ENCODE data around the gene CHKA.

Gene CHKA

DNA sequence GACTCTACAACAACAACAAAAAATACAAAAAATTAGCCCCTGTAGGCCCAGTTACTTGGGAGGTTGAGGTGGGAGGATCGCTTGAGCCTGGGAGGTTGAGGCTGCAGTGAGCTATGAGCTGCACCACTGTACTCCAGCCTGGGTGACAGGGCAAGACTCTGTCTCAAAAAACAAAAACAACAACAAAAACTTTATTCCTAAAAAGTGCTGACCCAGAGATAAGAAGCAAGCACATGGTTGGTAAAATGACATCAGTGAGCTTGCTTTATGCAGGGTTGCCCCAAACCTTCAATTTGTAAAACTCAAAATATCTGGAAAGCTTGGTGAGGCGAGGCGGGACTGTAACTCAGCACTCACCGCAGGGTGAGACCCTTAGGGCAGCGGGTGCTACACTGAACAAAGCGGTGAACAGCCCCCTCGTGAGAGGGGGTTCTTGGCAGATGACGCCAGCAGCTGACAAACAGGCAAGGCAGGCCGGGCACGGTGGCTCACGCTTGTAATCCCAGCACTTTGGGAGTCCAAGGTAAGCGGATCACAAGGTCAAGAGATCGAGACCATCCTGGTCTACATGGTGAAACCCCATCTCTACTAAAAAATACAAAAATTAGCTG is 85.8 kb downstream of the CHKA start:
- in situ Hi-C loops (cut with HindIII; ENCODE audit: low pct_unique_long_range_greater_than_20kb, low sequenced_read_pairs): no loop called here
- no peak for DNase-seq (ENCODE audit: low read depth in 1 of 2, low spot score in 1 of 2)
- TF ChIP-seq JUND (IDR thresholded peaks at IDR 0.05; ENCODE audit: low read depth): no peak

DNA sequence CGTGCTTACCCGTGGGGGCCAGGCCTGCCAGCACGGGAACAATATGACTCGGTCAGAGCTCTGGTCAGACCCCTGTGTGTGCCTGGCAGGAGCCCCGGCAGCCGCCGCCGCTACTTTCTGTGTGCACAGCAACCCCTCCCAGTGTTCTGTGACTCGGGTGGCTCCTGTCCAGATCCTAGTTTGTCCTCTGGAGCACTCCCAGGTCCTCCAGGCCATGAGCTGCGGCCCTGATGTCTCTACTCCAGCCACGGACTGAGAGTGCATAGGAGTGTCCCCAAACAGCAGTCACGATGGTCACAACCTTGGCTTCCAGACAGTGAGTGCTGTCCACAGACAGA is 87.5 kb downstream of the CHKA start:
- no peak for TF ChIP-seq JUND (IDR thresholded peaks at IDR 0.05; ENCODE audit: low read depth)
- no peak for DNase-seq (ENCODE audit: low read depth in 1 of 2, low spot score in 1 of 2)
- in situ Hi-C loops (cut with HindIII; ENCODE audit: low pct_unique_long_range_greater_than_20kb, low sequenced_read_pairs): no loop called here

DNA sequence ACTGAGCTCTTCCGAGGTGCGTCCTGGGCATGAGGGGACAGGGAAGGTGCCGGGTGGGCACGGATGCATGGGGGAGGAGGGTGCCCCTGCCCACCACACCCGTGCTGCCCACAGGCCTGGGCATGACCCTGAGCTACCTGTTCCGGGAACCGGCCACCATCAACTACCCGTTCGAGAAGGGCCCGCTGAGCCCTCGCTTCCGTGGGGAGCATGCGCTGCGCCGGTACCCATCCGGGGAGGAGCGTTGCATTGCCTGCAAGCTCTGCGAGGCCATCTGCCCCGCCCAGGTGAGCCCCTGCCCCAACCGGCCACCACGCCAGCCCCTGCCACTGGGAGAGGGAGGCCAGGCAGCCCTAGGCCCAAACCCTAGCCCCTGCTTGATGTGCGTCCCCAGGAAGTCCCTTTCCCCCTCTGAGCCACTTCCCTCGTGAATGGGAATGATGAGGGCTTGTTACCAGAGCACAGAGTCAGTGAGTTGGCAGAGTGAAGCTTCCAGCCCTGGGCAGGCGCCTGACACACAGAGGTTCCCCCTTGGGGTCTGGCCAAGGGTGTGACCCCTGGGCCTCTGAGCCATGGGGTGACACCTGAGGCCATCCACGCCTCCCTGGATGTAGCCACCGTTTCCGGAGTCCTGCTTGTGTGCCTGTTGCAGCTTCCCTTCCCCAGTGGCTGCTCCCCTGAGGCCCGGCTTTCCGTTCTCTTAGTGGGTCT is 88.0 kb downstream of the CHKA start:
- no peak for DNase-seq (ENCODE audit: low read depth in 1 of 2, low spot score in 1 of 2)
- in situ Hi-C loops (cut with HindIII; ENCODE audit: low pct_unique_long_range_greater_than_20kb, low sequenced_read_pairs): no loop called here
- TF ChIP-seq JUND (IDR thresholded peaks at IDR 0.05; ENCODE audit: low read depth): no peak

DNA sequence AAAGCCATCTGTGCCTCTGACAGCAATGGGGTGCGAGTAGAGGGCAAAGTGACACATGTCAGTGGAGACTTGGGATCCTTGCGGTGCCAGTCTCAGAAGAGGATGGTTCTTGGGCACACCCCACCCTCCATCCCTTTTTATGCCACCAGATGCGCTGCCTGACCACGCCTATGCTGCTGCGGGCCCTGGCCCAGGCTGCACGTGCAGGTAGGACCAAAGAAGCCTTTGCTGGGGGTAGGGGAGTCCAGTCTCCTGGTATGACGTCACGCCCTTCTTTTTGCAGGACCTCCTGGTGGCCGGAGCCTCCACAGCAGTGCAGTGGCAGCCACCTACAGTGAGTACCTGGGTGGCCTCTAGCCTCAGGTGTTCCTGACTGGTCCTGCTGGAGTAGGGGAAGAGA is 89.2 kb downstream of the CHKA start:
- TF ChIP-seq JUND (IDR thresholded peaks at IDR 0.05; ENCODE audit: low read depth): no peak
- in situ Hi-C loops (cut with HindIII; ENCODE audit: low pct_unique_long_range_greater_than_20kb, low sequenced_read_pairs): no loop called here
- no peak for DNase-seq (ENCODE audit: low read depth in 1 of 2, low spot score in 1 of 2)

DNA sequence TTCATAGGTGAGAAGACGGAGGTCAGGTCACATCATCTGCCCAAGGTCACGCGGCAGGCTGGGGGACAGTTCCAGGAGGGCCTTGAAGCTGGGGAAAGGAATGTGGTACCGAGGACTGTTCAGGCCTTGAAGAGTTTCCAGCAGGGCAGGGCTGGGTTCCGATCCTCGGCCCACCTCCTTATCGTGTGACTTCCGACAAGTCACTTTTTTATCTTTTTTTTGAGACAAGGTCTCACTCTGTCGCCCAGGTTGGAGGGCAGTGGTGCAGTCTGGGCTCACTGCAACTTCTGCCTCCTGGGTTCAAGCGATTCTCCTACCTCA is 90.1 kb downstream of the CHKA start:
- no peak for TF ChIP-seq JUND (IDR thresholded peaks at IDR 0.05; ENCODE audit: low read depth)
- in situ Hi-C loops (cut with HindIII; ENCODE audit: low pct_unique_long_range_greater_than_20kb, low sequenced_read_pairs): no loop called here
- DNase-seq (ENCODE audit: low read depth in 1 of 2, low spot score in 1 of 2): no peak

DNA sequence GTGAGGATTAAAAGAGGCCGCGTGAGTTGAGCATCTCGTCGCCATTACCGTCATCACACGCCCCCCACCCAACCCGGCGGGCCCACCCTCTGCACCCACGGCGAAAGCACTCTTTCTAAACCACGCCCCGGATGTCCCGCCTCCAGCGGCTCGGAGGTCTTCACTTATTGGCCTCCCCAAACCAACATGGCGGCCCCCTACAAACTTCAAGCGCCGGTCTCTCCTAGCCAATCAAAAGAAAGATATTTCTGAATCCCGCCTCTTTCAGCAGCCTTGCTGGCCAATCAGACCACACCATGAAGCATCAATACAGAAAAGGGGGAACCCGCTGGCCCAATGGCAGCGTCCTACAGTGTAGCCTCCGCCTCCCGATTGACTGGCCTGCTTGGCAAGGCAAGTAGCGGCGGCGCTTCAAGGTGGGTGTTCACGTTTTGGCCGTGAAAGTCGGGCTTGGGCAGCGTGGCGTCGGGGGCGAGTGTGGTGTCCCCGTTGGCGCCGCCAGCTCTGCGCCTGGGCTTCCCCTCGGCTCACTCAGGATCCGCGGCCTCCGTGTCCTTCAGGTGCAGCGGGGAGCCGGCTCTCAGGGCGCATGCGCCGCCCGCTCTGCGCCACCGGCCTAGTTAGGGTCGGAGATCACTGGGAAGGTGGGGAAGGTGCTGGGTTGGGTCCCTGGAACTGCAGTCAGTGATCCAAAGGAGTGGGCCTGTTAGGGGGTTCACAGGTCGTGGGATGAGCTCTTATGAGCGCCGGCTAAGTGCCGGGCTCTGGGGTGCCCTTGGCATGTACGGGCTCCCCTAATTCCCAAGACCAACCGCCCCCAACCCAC is 90.7 kb downstream of the CHKA start, which contains the start of gene NDUFS8:
Gene NDUFS8, plus strand, starts transcription at position 364 of the 826 bp plus-strand sequence. CDS start 1,471 bp downstream, outside the sequence.
- no peak for TF ChIP-seq JUND (IDR thresholded peaks at IDR 0.05; ENCODE audit: low read depth)
- peak; percentile 100 for DNase-seq (ENCODE audit: low read depth in 1 of 2, low spot score in 1 of 2)
- in situ Hi-C loops (cut with HindIII; ENCODE audit: low pct_unique_long_range_greater_than_20kb, low sequenced_read_pairs): no loop called here

DNA sequence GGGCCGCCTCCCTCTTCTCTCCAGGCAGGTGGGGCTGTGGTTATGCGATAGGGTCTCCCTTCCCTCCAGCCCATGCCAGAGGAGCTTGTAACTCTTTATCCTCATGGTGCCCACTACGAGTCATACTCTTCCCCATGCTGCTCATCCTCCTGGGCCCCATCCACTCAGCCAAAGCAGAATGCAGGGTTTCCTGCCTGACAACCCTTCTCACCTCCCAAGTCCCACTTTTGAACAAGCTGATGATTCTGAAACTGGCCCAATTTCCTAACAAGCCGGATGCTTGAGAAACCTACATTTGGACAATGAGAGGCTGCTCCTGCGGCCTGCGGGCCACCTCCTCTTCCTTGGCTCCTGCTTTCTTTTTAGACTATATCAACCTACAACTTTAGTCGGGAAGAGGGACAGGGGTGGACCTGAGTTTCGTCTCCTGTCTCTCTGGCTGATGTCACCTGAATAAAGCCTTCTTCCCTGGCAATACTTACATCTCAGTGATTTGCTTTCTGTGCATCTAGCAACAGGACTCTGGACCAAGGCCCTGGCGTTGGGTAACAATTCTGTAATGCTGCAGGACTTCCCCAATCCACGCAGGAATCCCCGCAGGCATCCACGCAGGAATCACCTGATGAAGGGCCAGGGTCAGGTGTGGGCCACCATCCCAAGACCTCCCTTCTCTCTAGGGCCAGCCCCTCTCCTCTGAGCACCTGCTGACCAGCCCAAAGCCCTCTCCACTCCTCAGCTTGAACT is 92.2 kb downstream of the CHKA start:
- in situ Hi-C loops (cut with HindIII; ENCODE audit: low pct_unique_long_range_greater_than_20kb, low sequenced_read_pairs): no loop called here
- no peak for DNase-seq (ENCODE audit: low read depth in 1 of 2, low spot score in 1 of 2)
- TF ChIP-seq JUND (IDR thresholded peaks at IDR 0.05; ENCODE audit: low read depth): no peak

DNA sequence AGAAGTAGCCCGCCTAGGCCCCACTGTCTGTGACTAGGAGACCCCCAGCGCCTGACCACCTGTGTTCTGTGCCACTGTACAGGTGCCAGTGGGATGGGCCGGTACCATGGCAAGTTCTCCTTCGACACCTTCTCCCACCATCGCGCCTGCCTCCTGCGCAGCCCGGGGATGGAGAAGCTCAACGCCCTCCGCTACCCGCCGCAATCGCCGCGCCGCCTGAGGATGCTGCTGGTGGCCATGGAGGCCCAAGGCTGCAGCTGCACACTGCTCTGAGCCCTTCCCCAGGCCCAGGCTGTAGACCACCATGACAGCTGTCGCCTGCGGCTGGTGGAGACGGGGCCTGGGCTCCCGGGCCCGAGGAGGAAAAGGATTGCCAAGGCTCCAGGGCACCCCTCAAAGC is 93.5 kb downstream of the CHKA start:
- in situ Hi-C loops (cut with HindIII; ENCODE audit: low pct_unique_long_range_greater_than_20kb, low sequenced_read_pairs): no loop called here
- TF ChIP-seq JUND (IDR thresholded peaks at IDR 0.05; ENCODE audit: low read depth): no peak
- no peak for DNase-seq (ENCODE audit: low read depth in 1 of 2, low spot score in 1 of 2)

DNA sequence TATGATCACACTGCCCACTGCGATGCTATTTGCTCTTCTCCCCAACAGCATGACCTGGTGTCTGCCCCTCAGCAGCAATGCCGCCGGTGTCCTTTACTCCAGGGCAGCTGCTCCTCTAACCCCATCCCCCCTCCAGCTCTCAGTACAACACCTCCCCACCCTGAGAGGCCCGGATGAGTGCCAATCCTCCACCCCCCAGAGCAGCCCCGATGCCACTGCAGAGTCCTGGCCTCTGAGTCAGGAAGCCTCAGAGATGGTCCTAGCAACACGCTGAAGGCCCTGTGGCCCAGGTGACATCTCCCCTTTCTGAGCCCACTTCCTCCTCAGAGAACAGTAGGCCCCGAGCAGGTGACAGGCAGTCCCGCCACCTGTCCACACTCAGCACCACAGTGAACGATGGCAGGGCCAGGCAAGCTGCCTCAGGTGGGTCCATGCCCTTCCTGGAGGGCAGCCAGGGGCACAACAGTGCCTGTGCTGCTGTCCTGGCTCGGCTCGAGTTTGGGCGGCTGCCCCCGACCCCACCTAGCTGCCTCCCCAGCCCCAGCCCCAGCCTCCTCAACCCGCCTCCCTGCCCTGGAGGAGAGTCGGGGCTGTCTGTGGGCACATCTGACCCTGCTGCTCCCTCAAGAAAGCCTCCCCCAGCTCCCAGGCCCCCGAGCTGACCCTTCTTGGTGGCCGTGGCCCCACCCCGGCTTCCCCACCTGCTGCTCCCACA is 94.6 kb downstream of the CHKA start:
- in situ Hi-C loops (cut with HindIII; ENCODE audit: low pct_unique_long_range_greater_than_20kb, low sequenced_read_pairs): no loop called here
- TF ChIP-seq JUND (IDR thresholded peaks at IDR 0.05; ENCODE audit: low read depth): no peak
- no peak for DNase-seq (ENCODE audit: low read depth in 1 of 2, low spot score in 1 of 2)

DNA sequence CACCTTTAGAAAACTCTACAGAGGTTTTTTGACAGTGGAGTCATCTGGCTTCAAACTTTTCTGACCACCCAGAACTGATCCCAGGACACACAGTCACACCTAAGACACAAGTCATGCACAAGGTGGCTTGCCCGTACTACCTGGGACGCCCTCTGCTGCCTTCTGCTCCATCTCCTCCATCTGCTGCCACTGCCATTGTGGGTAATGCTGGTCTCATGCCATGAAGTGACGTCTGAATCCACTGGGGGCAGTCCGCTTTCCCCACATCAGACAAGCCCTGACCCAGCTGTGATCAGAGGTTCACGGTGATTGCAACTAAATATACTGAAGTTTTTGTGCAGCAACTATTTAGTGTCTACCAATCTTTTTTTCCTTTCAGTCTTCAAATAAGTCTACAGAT is 96.1 kb downstream of the CHKA start:
- no peak for TF ChIP-seq JUND (IDR thresholded peaks at IDR 0.05; ENCODE audit: low read depth)
- in situ Hi-C loops (cut with HindIII; ENCODE audit: low pct_unique_long_range_greater_than_20kb, low sequenced_read_pairs): no loop called here
- no peak for DNase-seq (ENCODE audit: low read depth in 1 of 2, low spot score in 1 of 2)

DNA sequence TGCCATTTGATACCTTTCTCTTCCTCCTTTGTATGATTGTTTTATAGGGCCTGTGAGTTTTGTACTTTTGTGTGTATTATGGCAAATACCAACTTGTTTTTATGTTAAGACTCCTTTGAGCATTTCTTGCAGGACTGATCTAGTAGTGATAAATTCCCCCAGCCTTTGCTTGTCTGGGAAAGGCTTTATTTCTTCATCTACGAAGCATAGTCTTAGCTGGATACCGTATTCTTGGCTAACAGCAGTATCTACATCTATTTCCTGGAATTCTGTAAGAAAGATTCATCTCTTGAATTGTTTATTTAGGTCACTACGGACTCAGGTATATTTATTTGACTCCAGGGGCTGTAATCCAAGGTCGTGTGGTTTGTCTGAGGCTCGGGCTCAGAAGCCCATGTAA is 96.7 kb downstream of the CHKA start:
- no peak for TF ChIP-seq JUND (IDR thresholded peaks at IDR 0.05; ENCODE audit: low read depth)
- in situ Hi-C loops (cut with HindIII; ENCODE audit: low pct_unique_long_range_greater_than_20kb, low sequenced_read_pairs): no loop called here
- DNase-seq (ENCODE audit: low read depth in 1 of 2, low spot score in 1 of 2): no peak

DNA sequence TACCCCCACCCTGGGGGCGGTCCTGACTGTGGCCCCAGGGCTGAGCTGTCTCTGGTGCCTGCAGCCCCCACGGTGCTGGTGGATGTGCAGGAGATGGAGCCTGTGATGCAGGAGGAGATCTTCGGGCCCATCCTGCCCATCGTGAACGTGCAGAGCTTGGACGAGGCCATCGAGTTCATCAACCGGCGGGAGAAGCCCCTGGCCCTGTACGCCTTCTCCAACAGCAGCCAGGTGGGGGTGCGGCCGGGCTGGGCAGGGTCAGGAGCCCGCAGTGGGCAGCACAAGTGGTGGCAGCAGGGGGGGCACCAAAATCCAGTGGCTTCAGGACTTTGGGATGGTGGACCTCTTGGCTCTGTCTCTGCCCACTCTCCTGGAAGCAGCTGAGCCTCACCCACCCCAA is 98.7 kb downstream of the CHKA start:
- no peak for TF ChIP-seq JUND (IDR thresholded peaks at IDR 0.05; ENCODE audit: low read depth)
- in situ Hi-C loops (cut with HindIII; ENCODE audit: low pct_unique_long_range_greater_than_20kb, low sequenced_read_pairs): no loop called here
- DNase-seq (ENCODE audit: low read depth in 1 of 2, low spot score in 1 of 2): no peak
